SK-N-SH (cell line): ENCODE results near the gene CALN1. TPM values are rescaled to one million over a fixed set of nuclear protein-coding genes. Genes with fewer than 3 reads are reported as not detected.

ENCODE experiments used
- CTCF ChIA-PET: fragments of 300-600, 350-600 bp; formaldehyde crosslinking; extraction: SDS; loops from one replicate; lab custom pipeline; 2021; lab: Yijun Ruan, JAX
- POLR2A ChIA-PET: fragments of 350-600 bp; sonication (Branson Sonifier 250); formaldehyde crosslinking; extraction: SDS; loops from one replicate; lab custom pipeline; 2020; ENCODE audit warnings: antibody characterized with exemption, inconsistent platforms; lab: Yijun Ruan, JAX
- DNase-seq: peaks from one replicate; pipeline ENCODE4 v3.0.0; 2012
- H2AFZ ChIP-seq: fragments of 200-600 bp; sonication (generic); 2 replicates; pipeline ENCODE4 v1.8.1; 2016; ENCODE audit warnings: antibody characterized with exemption, mild to moderate bottlenecking, low read depth
- H3F3A ChIP-seq: fragments of 200-600 bp; sonication (generic); replicated peaks from 2 replicates; pipeline ENCODE3; 2016; ENCODE audit warnings: antibody characterized with exemption, mild to moderate bottlenecking; ENCODE audit not compliant: insufficient read depth
- H3K27ac ChIP-seq, 2 experiments: fragments of 200-500 bp in 1 of 2; fragments of 200-600 bp in 1 of 2; sonication (Bioruptor generic) in 1 of 2; sonication (generic), shearing (Covaris generic) in 1 of 2; 2 replicates each; pipeline versions ENCODE4 v1.5.1 to v1.6.1; 2014 to 2016; ENCODE audit warnings: low read depth in 2 of 2, inconsistent platforms in 1 of 2, low read length in 1 of 2, mild to moderate bottlenecking in 1 of 2, mixed read lengths in 1 of 2
- H3K27me3 ChIP-seq: fragments of 200-600 bp; sonication (generic), shearing (Covaris generic); 2 replicates; pipeline ENCODE4 v1.6.1; 2016; ENCODE audit warnings: mixed run types; ENCODE audit not compliant: insufficient read depth
- H3K36me3 ChIP-seq, 2 experiments: fragments of 200-500 bp in 1 of 2; fragments of 200-600 bp in 1 of 2; sonication (Bioruptor generic) in 1 of 2; sonication (generic) in 1 of 2; replicated peaks in 1 of 2; 2 replicates each; pipeline versions ENCODE3 to v1.5.1; 2014 to 2016; ENCODE audit warnings: low read length in 1 of 2, mild to moderate bottlenecking in 1 of 2; ENCODE audit not compliant: insufficient read depth in 2 of 2, control insufficient read depth in 1 of 2
- H3K4me1 ChIP-seq, 2 experiments: fragments of 200-500 bp in 1 of 2; fragments of 200-600 bp in 1 of 2; sonication (Bioruptor generic) in 1 of 2; sonication (generic), shearing (Covaris generic) in 1 of 2; 2 replicates each; pipeline versions ENCODE4 v1.5.1 to v1.6.1; 2014 to 2016; ENCODE audit warnings: low read depth in 1 of 2, low read length in 1 of 2, mixed run types in 1 of 2; ENCODE audit not compliant: insufficient read depth in 2 of 2, control insufficient read depth in 1 of 2
- H3K4me2 ChIP-seq: fragments of 200-600 bp; sonication (generic), shearing (Covaris generic); 2 replicates; pipeline ENCODE4 v1.6.1; 2017; ENCODE audit warnings: mixed run types
- H3K4me3 ChIP-seq, 2 experiments: fragments of 200-500 bp in 1 of 2; fragments of 200-600 bp in 1 of 2; sonication (Bioruptor generic) in 1 of 2; sonication (generic), shearing (Covaris generic) in 1 of 2; 2 replicates each; pipeline versions ENCODE4 v1.5.1 to v1.8.1; 2014 to 2016; ENCODE audit warnings: low read depth in 2 of 2, inconsistent platforms in 1 of 2, low read length in 1 of 2, mild to moderate bottlenecking in 1 of 2, mixed read lengths in 1 of 2, moderate library complexity in 1 of 2
- H3K79me2 ChIP-seq: fragments of 200-600 bp; sonication (generic); 2 replicates; pipeline ENCODE4 v1.8.1; 2017; ENCODE audit warnings: mild to moderate bottlenecking; ENCODE audit not compliant: insufficient read depth
- H3K9ac ChIP-seq: fragments of 200-600 bp; sonication (generic); 2 replicates; pipeline ENCODE4 v1.6.1; 2017; ENCODE audit warnings: mixed run types
- H3K9me2 ChIP-seq: fragments of 200-600 bp; sonication (generic); 2 replicates; pipeline ENCODE4 v1.6.1; 2017; ENCODE audit warnings: mixed run types
- H3K9me3 ChIP-seq: fragments of 200-600 bp; sonication (generic); 2 replicates; pipeline ENCODE4 v1.6.1; 2017; ENCODE audit warnings: mixed run types, mild to moderate bottlenecking, moderate library complexity
- H4K20me1 ChIP-seq: fragments of 200-600 bp; sonication (generic); 2 replicates; pipeline ENCODE4 v1.6.1; 2017; ENCODE audit warnings: mild to moderate bottlenecking, mixed run types; ENCODE audit not compliant: insufficient read depth
- CHD2 ChIP-seq: fragments of 150-350 bp; IDR thresholded peaks from 2 replicates; pipeline ENCODE4 v1.6.1; 2018; ENCODE audit warnings: low read length; ENCODE audit not compliant: partially characterized antibody
- EP300 ChIP-seq, 2 experiments: IDR thresholded peaks; 2 replicates each; pipeline versions ENCODE4 v1.4.0 to v1.6.1; 2012; ENCODE audit warnings: borderline replicate concordance in 1 of 2, low read depth in 1 of 2, low read length in 1 of 2
- EZH2phosphoT487 ChIP-seq: fragments of 200-600 bp; sonication (generic); IDR thresholded peaks from 2 replicates; pipeline ENCODE4 v1.6.1; 2017; ENCODE audit warnings: low read depth, mixed run types, mild to moderate bottlenecking, antibody characterized with exemption, moderate library complexity, borderline replicate concordance
- FOSL2 ChIP-seq: IDR thresholded peaks from 2 replicates; pipeline ENCODE4 v1.4.0; 2012; ENCODE audit warnings: low read depth, mild to moderate bottlenecking, moderate library complexity, borderline replicate concordance
- FOXM1 ChIP-seq: IDR thresholded peaks from 2 replicates; pipeline ENCODE4 v1.4.0; 2012; ENCODE audit warnings: low read depth, mild to moderate bottlenecking
- JUND ChIP-seq: IDR thresholded peaks from 2 replicates; pipeline ENCODE4 v1.4.0; 2012
- MEF2A ChIP-seq: IDR thresholded peaks from 2 replicates; pipeline ENCODE4 v1.4.0; 2012; ENCODE audit warnings: low read depth, borderline replicate concordance
- MXI1 ChIP-seq: IDR thresholded peaks from 2 replicates; pipeline ENCODE4 v1.6.1; 2012; ENCODE audit warnings: mild to moderate bottlenecking, low read depth, low read length, improper control_type of control experiment
- RAD21 ChIP-seq: IDR thresholded peaks from 2 replicates; pipeline ENCODE4 v1.6.1; 2012; ENCODE audit warnings: mild to moderate bottlenecking, low read length
- TAF1 ChIP-seq: IDR thresholded peaks from 2 replicates; pipeline ENCODE4 v1.6.1; 2012; ENCODE audit warnings: low read depth, mild to moderate bottlenecking, low read length, moderate library complexity, borderline replicate concordance
- WGBS: methylation state at CpG from one replicate; pipeline ENCODE4 v1.1.6; 2017; ENCODE audit warnings: low lambda C conversion rate; 5-methylcytosine and 5-hydroxymethylcytosine counted together
- polyA plus RNA-seq, 3 experiments: library from polyadenylated mRNA; depleted of rRNA; stranded (reverse); fragments of >200 nt; gene quantifications; 2 replicates each; pipeline ENCODE4 v1.2.3, GENCODE V29; 2012
- TF ChIP-seq, protein P1 (sequence below): fragments of 150-350 bp; IDR thresholded peaks from 2 replicates; pipeline ENCODE4 v1.6.1; 2016; ENCODE audit warnings: mild to moderate bottlenecking, low read depth, low read length

Gene CALN1
- polyA plus RNA-seq, 1 of the 3 experiments (the other 2 are of a cell fraction) = not detected

DNA sequence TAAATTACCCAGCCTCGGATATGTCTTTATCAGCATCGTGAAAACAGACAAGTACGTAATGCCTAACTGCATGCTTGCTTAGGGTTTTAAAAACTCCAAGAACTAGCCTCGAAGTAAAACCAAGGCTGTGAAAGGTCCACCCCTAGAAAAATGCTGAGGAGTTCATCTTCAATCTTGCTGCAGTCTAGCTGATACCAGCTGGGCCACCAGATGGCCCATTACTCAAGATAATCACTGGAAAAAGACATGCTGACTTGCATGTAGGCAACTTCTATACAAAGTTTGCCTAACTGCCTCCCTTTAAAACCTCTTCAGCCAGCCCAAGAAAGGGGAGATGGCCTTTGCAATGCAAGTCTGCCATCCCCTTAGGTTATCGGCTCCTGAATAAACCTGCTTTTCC, 666.1 kb downstream of the CALN1 start:
- TF ChIP-seq EZH2phosphoT487 = no peak
- no peak for TF ChIP-seq MXI1
- TF ChIP-seq MEF2A = no peak
- TF ChIP-seq, all 33 proteins: peak for 0
- H3K27me3 ChIP-seq = no peaks in the 10 kb centered on the region
- no peaks in the 10 kb centered on the region for H3K9me3 ChIP-seq
- H3K79me2 ChIP-seq = no peaks in the 10 kb centered on the region
- H3K9ac ChIP-seq = no peak overlapping the region
- no peak overlapping the region for H3K4me2 ChIP-seq
- H3K27ac ChIP-seq = no peak overlapping the region
- DNase-seq = no peak
- H3K36me3 ChIP-seq = no peaks in the 10 kb centered on the region
- H4K20me1 ChIP-seq = no peaks in the 10 kb centered on the region
- POLR2A ChIA-PET = no interaction called here
- H2AFZ ChIP-seq = no peak overlapping the region
- no peak overlapping the region for H3K4me3 ChIP-seq
- H3K4me1 ChIP-seq = no peaks in the 10 kb centered on the region
- no peaks in the 10 kb centered on the region for H3F3A ChIP-seq
- no peaks in the 10 kb centered on the region for H3K9me2 ChIP-seq
- 10% methylated on average over 5 of the region's 5 CpGs for WGBS
- CTCF ChIA-PET = interaction anchor here (0.8 to 3.5 kb wide), 4 partner anchors 11 to 889 kb away, joined by 3 to 33 read pairs (median 4); no protein-coding TSS in a partner anchor

DNA sequence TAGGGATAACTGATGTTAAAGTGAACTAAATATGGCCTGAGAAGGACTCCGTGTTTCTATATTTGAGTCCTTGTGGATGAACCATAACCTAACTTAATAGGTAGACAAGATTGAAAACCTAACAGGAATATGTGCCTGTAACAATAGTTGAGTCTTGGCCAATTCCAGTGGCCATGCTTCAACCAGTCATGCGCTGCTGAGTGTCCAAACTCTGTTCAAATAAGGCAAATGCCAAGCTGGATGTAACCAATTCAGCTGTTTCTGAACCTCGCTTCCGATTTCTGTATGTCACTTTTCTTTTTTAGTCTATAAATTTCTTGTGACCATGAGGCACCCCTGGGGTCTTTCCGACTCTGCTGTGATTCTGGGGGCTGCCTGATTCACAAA, 672.0 kb downstream of the CALN1 start:
- Histone ChIP-seq H3K79me2 (no peaks in the 10 kb centered on the region), H3K4me2 (no peak overlapping the region), H3K4me1 (no peaks in the 10 kb centered on the region), H3K36me3 (no peaks in the 10 kb centered on the region), H4K20me1 (no peaks in the 10 kb centered on the region), H3K4me3 (no peak overlapping the region), H3K9me2 (no peaks in the 10 kb centered on the region), H2AFZ (no peak overlapping the region), H3K9ac (no peak overlapping the region), H3K27me3 (no peaks in the 10 kb centered on the region), H3F3A (no peaks in the 10 kb centered on the region), H3K9me3 (no peaks in the 10 kb centered on the region), H3K27ac (no peak overlapping the region)
- DNase-seq = no peak
- WGBS = 6% methylated on average over 5 of the region's 5 CpGs
- TF ChIP-seq EP300 (IDR thresholded peaks at IDR 0.05; ENCODE audit: borderline replicate concordance in 1 of 2, low read depth in 1 of 2, low read length in 1 of 2) (no peak), CHD2 (no peak), RAD21 (no peak), TAF1 (no peak), FOSL2 (no peak), EZH2phosphoT487 (no peak), JUND (no peak), FOXM1 (no peak)
- TF ChIP-seq, protein P1, sequence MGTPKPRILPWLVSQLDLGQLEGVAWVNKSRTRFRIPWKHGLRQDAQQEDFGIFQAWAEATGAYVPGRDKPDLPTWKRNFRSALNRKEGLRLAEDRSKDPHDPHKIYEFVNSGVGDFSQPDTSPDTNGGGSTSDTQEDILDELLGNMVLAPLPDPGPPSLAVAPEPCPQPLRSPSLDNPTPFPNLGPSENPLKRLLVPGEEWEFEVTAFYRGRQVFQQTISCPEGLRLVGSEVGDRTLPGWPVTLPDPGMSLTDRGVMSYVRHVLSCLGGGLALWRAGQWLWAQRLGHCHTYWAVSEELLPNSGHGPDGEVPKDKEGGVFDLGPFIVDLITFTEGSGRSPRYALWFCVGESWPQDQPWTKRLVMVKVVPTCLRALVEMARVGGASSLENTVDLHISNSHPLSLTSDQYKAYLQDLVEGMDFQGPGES = no peak
- POLR2A ChIA-PET = no interaction called here
- CTCF ChIA-PET = interaction anchor here (0.7 to 5.3 kb wide), 3 partner anchors 12 to 911 kb away, joined by 3 to 37 read pairs (median 14); no protein-coding TSS in a partner anchor
